GM12874 (cell line): ENCODE data around the gene DDX23.

Source experiments
- TF ChIP-seq, protein P1 (sequence below): IDR thresholded peaks from 2 replicates; pipeline ENCODE4 v1.5.1; 2011; ENCODE audit warnings: low read depth, mild to moderate bottlenecking, control low read depth, low read length, moderate library complexity; ENCODE audit not compliant: insufficient read depth

Gene DDX23

GRCh38 chr12:48851883-48852733, at the start of gene DDX23:
TSS of gene DDX23 (minus strand) at chr12:48852163. CDS start at chr12:48845782, 6,381 bp downstream.
- TF ChIP-seq, protein P1, sequence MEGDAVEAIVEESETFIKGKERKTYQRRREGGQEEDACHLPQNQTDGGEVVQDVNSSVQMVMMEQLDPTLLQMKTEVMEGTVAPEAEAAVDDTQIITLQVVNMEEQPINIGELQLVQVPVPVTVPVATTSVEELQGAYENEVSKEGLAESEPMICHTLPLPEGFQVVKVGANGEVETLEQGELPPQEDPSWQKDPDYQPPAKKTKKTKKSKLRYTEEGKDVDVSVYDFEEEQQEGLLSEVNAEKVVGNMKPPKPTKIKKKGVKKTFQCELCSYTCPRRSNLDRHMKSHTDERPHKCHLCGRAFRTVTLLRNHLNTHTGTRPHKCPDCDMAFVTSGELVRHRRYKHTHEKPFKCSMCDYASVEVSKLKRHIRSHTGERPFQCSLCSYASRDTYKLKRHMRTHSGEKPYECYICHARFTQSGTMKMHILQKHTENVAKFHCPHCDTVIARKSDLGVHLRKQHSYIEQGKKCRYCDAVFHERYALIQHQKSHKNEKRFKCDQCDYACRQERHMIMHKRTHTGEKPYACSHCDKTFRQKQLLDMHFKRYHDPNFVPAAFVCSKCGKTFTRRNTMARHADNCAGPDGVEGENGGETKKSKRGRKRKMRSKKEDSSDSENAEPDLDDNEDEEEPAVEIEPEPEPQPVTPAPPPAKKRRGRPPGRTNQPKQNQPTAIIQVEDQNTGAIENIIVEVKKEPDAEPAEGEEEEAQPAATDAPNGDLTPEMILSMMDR, result no peak

DNA sequence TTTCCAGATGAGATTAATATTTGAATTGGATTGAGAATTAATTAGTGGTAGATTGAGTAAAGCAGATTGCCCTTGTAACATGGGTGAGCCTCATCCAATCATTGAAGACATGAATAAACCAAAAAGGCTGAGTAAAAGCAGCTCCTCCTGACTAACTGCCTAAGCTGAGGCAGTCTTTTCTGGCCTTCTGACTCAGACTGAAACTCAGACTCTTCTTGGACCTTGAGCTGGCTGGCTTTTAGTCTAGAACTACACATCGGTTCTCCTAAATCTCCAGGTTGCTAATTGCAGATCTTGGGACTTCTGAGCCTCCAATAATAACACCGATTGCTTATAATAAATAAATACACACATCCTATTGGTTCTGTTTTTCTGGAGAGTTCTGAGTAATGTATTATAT, 49.3 kb upstream of the DDX23 start:
- TF ChIP-seq, protein P1, result no peak

DNA sequence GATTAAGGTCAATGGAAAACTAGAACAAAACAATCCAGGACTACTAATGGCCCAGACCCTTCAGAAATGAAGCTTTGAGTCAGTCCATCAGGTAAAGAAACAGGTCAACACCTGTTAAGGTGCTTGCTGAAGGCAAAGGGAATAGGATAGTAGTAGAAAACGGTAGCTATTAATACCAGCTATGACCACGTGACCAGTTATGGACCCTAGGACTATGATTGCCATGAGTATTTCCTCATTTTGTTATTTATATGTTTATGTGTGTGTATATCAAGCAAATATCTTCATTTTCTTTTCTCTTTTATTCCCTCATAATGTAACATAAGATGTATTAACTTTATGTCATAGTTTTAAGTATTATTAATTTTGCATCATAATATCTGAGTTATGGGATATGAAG, 47.7 kb upstream of the DDX23 start:
- TF ChIP-seq, protein P1, result no peak

GRCh38 chr12:48894271-48894670, 42.3 kb upstream of the DDX23 start:
- TF ChIP-seq, protein P1, result no peak

DNA sequence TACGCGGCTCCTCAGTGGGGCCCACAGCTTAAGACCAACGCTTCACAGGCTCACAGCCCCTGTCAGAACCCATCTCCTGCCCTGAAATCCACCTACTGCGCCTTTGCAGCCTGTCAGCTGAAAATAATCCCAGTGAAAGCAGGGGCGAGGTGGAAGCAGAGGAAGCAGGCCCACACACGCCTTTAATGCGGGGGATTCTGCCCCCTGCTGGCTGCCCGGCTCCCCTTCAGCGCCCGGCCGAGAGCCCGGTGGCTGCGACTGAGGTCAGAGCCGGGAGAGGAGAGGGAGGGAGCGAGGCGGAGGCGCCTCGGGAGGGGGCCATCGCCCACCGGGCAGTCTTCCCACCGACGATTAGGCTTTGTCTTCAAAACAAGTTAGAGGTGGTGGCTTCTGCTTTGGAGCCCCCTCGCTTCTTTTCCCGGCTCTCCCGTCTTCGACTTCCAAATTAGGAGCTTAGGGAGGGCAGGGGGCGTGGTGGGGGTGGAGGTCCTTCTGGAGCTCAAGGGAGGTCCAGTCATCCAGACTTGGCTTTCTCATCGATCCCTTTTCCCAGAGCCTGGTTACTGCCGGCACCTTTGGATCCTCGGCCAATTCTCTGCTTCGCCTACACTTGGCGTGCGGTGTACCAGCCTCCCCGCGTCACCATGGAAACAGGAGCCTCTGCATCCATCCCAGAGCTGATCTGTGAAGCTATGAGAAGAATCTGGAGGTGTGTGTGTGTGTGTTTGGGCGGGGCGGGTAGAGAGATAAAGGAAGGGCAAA, 38.9 kb upstream of the DDX23 start:
- TF ChIP-seq, protein P1, result peak; percentile 95

DNA sequence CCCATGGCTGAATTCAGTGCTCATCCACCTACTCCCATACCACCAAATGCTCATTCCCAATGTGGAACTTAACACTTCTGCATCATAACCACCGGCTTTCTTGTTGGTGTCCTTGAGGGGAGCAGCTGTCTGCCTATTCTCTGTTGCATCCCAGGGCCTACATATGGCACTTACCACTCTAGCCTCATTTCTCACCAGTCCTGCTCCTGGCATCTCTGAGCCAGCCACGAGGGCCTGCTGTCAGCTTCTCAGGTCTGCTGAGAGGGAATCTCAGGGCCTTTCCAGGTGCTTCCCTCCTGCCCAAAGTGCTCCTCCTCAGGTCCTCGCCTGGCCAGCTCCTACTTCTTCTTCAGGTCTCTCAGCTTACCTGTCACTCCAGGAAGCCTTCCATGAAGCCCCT, 37.7 kb upstream of the DDX23 start:
- TF ChIP-seq, protein P1, result no peak

GRCh38 chr12:48883305-48884161, 31.6 kb upstream of the DDX23 start:
- TF ChIP-seq, protein P1, result no peak
